Endothelial cell of umbilical vein (primary cell): ENCODE data around the gene ITGA11. TPM values are rescaled to one million over a fixed set of nuclear protein-coding genes. Genes with fewer than 3 reads are reported as not detected.

Source experiments
- BruUV-seq: library from RNA; stranded (reverse); fragments of 400-500 nt; replicated peaks from 2 replicates; lab custom pipeline; 2021; lab: Mats Ljungman, UMichigan
- CTCF ChIA-PET: fragments of 300-600, 350-600 bp; sonication (Branson Sonifier 250); formaldehyde crosslinking; loops from one replicate; lab custom pipeline; 2021; ENCODE audit warnings: antibody characterized with exemption, inconsistent platforms; lab: Charles Lee
- POLR2A ChIA-PET: fragments of 300-600, 350-600 bp; sonication (Branson Sonifier 250); formaldehyde crosslinking; loops from one replicate; lab custom pipeline; 2021; ENCODE audit warnings: antibody characterized with exemption, inconsistent platforms; lab: Charles Lee
- DNase-seq: peaks from one replicate; pipeline ENCODE4 v3.0.0-alpha.2; 2011; ENCODE audit warnings: low read depth, low spot score
- FAIRE-seq: peaks from 2 replicates; lab custom pipeline; 2011; peaks lifted over from hg19 to GRCh38; lab: Jason Lieb, UNC
- H2AFZ ChIP-seq: 2 replicates; pipeline ENCODE4 v1.6.0; 2012; ENCODE audit warnings: low read depth, low read length, control low read depth, inconsistent platforms
- H3K27ac ChIP-seq: 2 replicates; pipeline ENCODE4 v1.5.1; 2011; ENCODE audit warnings: low read depth, mild to moderate bottlenecking, control low read depth, low read length, moderate library complexity; ENCODE audit not compliant: insufficient read depth
- H3K27me3 ChIP-seq, 2 experiments: 2 replicates each; pipeline versions ENCODE4 v1.6.0 to v1.6.1; 2011; ENCODE audit warnings: low read length in 2 of 2, mixed read lengths in 1 of 2; ENCODE audit not compliant: control insufficient read depth in 2 of 2, insufficient read depth in 2 of 2
- H3K36me3 ChIP-seq, 2 experiments: 2 replicates in 1 of 2; 3 replicates in 1 of 2; pipeline ENCODE4 v1.5.1; 2011; ENCODE audit warnings: low read length in 2 of 2, mild to moderate bottlenecking in 1 of 2, moderate library complexity in 1 of 2; ENCODE audit not compliant: control insufficient read depth in 2 of 2, insufficient read depth in 2 of 2; ENCODE audit errors: extremely low read depth in 1 of 2
- H3K4me1 ChIP-seq: 3 replicates; pipeline ENCODE4 v1.5.1; 2011; ENCODE audit warnings: mild to moderate bottlenecking, low read length; ENCODE audit not compliant: control insufficient read depth, insufficient read depth; ENCODE audit errors: extremely low read depth
- H3K4me2 ChIP-seq: 2 replicates; pipeline ENCODE4 v1.6.1; 2011; ENCODE audit warnings: low read length, control low read depth, mixed read lengths; ENCODE audit not compliant: insufficient read depth
- H3K4me3 ChIP-seq, 3 experiments: fragments of 200-600 bp in 1 of 3; sonication (generic), shearing (Covaris generic) in 1 of 3; replicated peaks in 1 of 3; 2 replicates each; pipeline ENCODE4 v1.5.1; 2011 to 2016; ENCODE audit warnings: control low read depth in 3 of 3, low read length in 3 of 3, mild to moderate bottlenecking in 2 of 3, inconsistent platforms in 1 of 3, low read depth in 1 of 3, moderate library complexity in 1 of 3; ENCODE audit not compliant: insufficient read depth in 1 of 3
- H3K79me2 ChIP-seq: 2 replicates; pipeline ENCODE4 v1.6.0; 2012; ENCODE audit warnings: low read length, inconsistent platforms; ENCODE audit not compliant: control insufficient read depth, insufficient read depth
- H3K9ac ChIP-seq: replicated peaks from 2 replicates; pipeline ENCODE3; 2011; ENCODE audit warnings: low read length, control low read depth; ENCODE audit not compliant: insufficient read depth; ENCODE audit errors: extremely low read depth
- H3K9me1 ChIP-seq: replicated peaks from 3 replicates; pipeline ENCODE4 v1.6.0; 2011; ENCODE audit warnings: mild to moderate bottlenecking, low read length; ENCODE audit not compliant: control insufficient read depth, insufficient read depth; ENCODE audit errors: extremely low read depth
- H3K9me3 ChIP-seq: replicated peaks from 2 replicates; pipeline ENCODE4 v1.5.1; 2012; ENCODE audit warnings: low read length, inconsistent platforms; ENCODE audit not compliant: control insufficient read depth, insufficient read depth
- H4K20me1 ChIP-seq: replicated peaks from 2 replicates; pipeline ENCODE3; 2011; ENCODE audit warnings: mild to moderate bottlenecking, low read length; ENCODE audit not compliant: control insufficient read depth, insufficient read depth; ENCODE audit errors: extremely low read depth
- EZH2 ChIP-seq: IDR thresholded peaks from 2 replicates; pipeline ENCODE4 v1.6.1; 2012; ENCODE audit warnings: borderline replicate concordance, low read depth, mild to moderate bottlenecking, moderate library complexity, low read length, inconsistent platforms; ENCODE audit not compliant: severe bottlenecking
- GATA2 ChIP-seq: IDR thresholded peaks from 2 replicates; pipeline ENCODE4 v1.7.0; 2011; ENCODE audit warnings: low read depth, mild to moderate bottlenecking, moderate library complexity, mixed read lengths, low read length; ENCODE audit not compliant: insufficient read length, insufficient read depth
- MYC ChIP-seq: IDR thresholded peaks from one replicate; pipeline ENCODE4 v1.6.1; 2011; ENCODE audit warnings: mild to moderate bottlenecking, low read depth, low read length
- POLR2AphosphoS5 ChIP-seq: IDR thresholded peaks from 2 replicates; pipeline ENCODE4 v1.6.1; 2012; ENCODE audit warnings: low read depth, mild to moderate bottlenecking, control low read depth, low read length, moderate library complexity; ENCODE audit not compliant: insufficient read depth
- dilution Hi-C: fragments of 300-500 bp; cut with MboI; formaldehyde crosslinking; loops from one replicate; pipeline ENCODE4 v1.15.0; 2019; ENCODE audit warnings: low sequenced_read_pairs; ENCODE audit not compliant: extremely low pct_ligation_motif_present
- intact Hi-C: fragments of 100-400 bp; cut with micrococcal nuclease; formaldehyde crosslinking; loops from one replicate; pipeline ENCODE4 v1.10.0; 2022
- polyA plus RNA-seq, 4 experiments: library from polyadenylated mRNA; depleted of rRNA in 3 of 4; stranded (reverse) in 3 of 4; unstranded in 1 of 4; fragments of >200 nt; gene quantifications; 2 replicates each; pipeline versions ENCODE4 v1.2.1 to v1.2.3, GENCODE V29; 2011 to 2012; ENCODE audit warnings: missing spikeins in 1 of 4
- total RNA-seq: library from RNA; stranded (reverse); gene quantifications from 2 replicates; pipeline ENCODE4 v1.2.3, GENCODE V29; 2021
- TF ChIP-seq, protein P1 (sequence below), 2 donors: IDR thresholded peaks; 1 replicate in 1 of 2; 2 replicates in 1 of 2; pipeline ENCODE4 v1.5.1; 2011; ENCODE audit warnings: low read length in 2 of 2, mild to moderate bottlenecking in 2 of 2, moderate library complexity in 2 of 2, control low read depth in 1 of 2, inconsistent platforms in 1 of 2, low read depth in 1 of 2; ENCODE audit not compliant: insufficient read depth in 1 of 2; ENCODE audit errors: extremely low read depth in 1 of 2

The ITGA11 gene
- total and polyA plus RNA-seq, 2 donors (not counting 3 experiments of a cell fraction or from before 2014, with no cell fraction given) = 0.18 to 1.0 TPM

DNA sequence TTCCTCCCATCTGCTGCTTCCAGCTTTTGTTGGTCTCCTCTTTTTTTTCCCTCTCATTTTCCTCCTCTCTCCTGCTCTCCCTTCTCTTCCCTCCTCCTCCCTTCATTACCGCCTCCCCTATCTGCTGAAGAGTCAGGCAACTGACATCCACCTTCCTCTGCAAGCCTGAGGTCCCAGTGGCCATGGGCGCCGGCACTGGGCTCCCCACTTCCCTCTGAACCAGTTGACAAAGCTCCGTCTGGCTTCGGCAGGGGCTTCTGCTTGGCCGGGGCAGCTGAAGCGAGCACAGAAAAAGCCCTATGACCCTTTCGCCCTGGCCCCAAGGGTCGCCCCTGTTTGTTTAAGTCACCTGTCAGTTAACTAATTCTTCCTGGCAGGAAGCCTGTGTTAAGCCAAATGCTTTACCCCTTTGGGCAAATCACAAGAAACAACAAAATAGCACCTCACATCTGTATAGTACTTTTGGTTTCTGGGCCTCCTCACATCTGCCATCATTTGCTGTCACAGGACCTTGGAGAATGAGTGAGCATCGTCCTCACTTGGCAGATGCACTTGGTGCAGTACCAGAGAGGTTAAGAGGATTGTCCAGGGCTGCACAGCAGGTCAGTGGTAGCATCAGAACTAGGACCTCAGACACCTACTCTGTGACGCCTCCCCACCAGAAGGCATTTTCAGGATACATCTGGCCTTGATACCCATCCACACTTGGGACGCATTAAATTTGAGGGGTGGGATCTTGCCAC lies 27.7 kb downstream of the ITGA11 start:
- CTCF ChIA-PET = no interaction called here
- peaks cover 5% of the 10 kb centered on the region for H3K4me1 ChIP-seq
- no peaks in the 10 kb centered on the region for H4K20me1 ChIP-seq
- H3K4me3 ChIP-seq = no peak overlapping the region
- no peak overlapping the region for H2AFZ ChIP-seq
- H3K79me2 ChIP-seq = no peaks in the 10 kb centered on the region
- POLR2A ChIA-PET = no interaction called here
- H3K4me2 ChIP-seq = no peak overlapping the region
- H3K9me1 ChIP-seq = no peaks in the 10 kb centered on the region
- no peak overlapping the region for H3K27ac ChIP-seq
- dilution Hi-C loops (no loop called here), intact Hi-C loops (no loop called here)
- FAIRE-seq (no peak), DNase-seq (no peak)
- no peak for TF ChIP-seq MYC
- no peaks in the 10 kb centered on the region for H3K36me3 ChIP-seq
- H3K9ac ChIP-seq = no peak overlapping the region
- H3K9me3 ChIP-seq = no peaks in the 10 kb centered on the region
- peaks cover 0 to 6% of the 10 kb centered on the region in 2 experiments for H3K27me3 ChIP-seq
- BruUV-seq = no TSS peak

DNA sequence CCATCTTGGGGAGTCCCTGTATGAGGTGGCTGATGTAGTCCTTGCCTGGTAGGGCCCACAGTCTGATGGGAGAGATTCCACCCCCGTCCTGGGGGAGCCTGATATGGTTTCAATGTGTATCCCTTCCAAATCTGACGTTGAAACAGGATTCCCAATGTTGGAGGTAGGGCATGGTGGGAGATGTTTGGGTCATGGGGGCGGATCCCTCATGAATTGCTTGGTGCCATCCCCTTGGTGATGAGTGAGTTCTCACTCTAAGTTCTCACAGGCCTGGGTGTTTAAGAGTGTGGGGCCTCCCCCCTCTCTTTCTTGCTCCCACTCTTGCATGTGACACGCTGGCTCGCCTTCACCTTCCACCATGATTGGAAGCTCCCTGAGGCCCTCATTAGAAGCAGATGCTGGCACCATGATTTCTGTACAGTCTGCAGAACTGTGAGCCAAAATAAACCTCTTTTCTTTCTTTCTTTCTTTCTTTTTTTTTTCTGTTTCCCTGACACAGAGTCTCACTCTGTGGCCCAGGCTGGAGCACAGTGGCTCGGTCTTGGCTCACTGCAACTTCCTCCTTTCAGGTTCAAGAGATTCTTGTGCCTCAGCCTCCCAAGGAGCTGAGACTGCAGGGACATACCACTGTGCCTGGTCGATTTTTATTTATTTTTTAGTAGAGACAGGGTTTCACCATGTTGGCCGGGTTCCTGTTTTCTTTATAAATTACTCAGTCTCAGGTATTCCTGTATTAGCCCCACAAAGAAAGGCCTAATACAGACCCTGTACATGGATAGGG lies 28.6 kb downstream of the ITGA11 start:
- no peak for TF ChIP-seq GATA2
- TF ChIP-seq POLR2AphosphoS5 = no peak
- TF ChIP-seq, protein P1, sequence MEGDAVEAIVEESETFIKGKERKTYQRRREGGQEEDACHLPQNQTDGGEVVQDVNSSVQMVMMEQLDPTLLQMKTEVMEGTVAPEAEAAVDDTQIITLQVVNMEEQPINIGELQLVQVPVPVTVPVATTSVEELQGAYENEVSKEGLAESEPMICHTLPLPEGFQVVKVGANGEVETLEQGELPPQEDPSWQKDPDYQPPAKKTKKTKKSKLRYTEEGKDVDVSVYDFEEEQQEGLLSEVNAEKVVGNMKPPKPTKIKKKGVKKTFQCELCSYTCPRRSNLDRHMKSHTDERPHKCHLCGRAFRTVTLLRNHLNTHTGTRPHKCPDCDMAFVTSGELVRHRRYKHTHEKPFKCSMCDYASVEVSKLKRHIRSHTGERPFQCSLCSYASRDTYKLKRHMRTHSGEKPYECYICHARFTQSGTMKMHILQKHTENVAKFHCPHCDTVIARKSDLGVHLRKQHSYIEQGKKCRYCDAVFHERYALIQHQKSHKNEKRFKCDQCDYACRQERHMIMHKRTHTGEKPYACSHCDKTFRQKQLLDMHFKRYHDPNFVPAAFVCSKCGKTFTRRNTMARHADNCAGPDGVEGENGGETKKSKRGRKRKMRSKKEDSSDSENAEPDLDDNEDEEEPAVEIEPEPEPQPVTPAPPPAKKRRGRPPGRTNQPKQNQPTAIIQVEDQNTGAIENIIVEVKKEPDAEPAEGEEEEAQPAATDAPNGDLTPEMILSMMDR (IDR thresholded peaks at IDR 0.05; ENCODE audit: extremely low read depth in 1 of 2, insufficient read depth in 1 of 2, low read depth in 1 of 2, low read length in 2 of 2) = no peak
- no peak for TF ChIP-seq MYC
- no peak for TF ChIP-seq EZH2
- peaks cover 0 to 6% of the 10 kb centered on the region in 2 experiments for H3K27me3 ChIP-seq
- intact Hi-C loops (no loop called here), dilution Hi-C loops (no loop called here)
- CTCF ChIA-PET = no interaction called here
- DNase-seq (no peak), FAIRE-seq (no peak)
- H3K4me1 ChIP-seq = peaks cover 5% of the 10 kb centered on the region
- no peaks in the 10 kb centered on the region for H3K36me3 ChIP-seq
- H3K9me1 ChIP-seq = no peaks in the 10 kb centered on the region
- H4K20me1 ChIP-seq = no peaks in the 10 kb centered on the region
- H3K27ac ChIP-seq = no peak overlapping the region
- H3K4me2 ChIP-seq = no peak overlapping the region
- no peak overlapping the region for H2AFZ ChIP-seq
- H3K9ac ChIP-seq = no peak overlapping the region
- BruUV-seq = no TSS peak
- no peak overlapping the region for H3K4me3 ChIP-seq
- no peaks in the 10 kb centered on the region for H3K79me2 ChIP-seq
- H3K9me3 ChIP-seq = no peaks in the 10 kb centered on the region
- POLR2A ChIA-PET = no interaction called here
